Measurements from ENCODE around the gene NRARP.

Gene NRARP

GRCh38 chr9:137302449-137303150, 529 bp upstream of the NRARP start:
- H3K9me3 ChIP-seq (ENCODE audit: control insufficient read depth, insufficient read depth, low read length) = no peaks in the 10 kb centered on the region
- H3K27ac ChIP-seq (ENCODE audit: low read depth, low read length) = no peak overlapping the region
- H3K36me3 ChIP-seq (ENCODE audit: control insufficient read depth, low read length) = peaks cover 3% of the 10 kb centered on the region; the same call in 1 of the 2 replicates
- H3K4me2 ChIP-seq (ENCODE audit: low read length) = peak overlapping the region; percentile 69
- H3F3A ChIP-seq (ENCODE audit: control insufficient read depth, insufficient read depth) = peaks cover 12% of the 10 kb centered on the region
- peaks cover 29% of the 10 kb centered on the region for H3K27me3 ChIP-seq (ENCODE audit: control insufficient read depth, low read length)
- no peaks in the 10 kb centered on the region for H3K9me2 ChIP-seq (replicated peaks; ENCODE audit: control insufficient read depth, low read length)
- TF ChIP-seq EZH2phosphoT487 (IDR thresholded peaks at IDR 0.05; ENCODE audit: borderline replicate concordance, low read length) (no peak), CTCF (IDR thresholded peaks at IDR 0.05; ENCODE audit: low read depth, low read length, poor library complexity, severe bottlenecking) (peak; percentile 52)
- peaks cover 64% of the 10 kb centered on the region for H3K4me1 ChIP-seq (ENCODE audit: control insufficient read depth, low read length)
- peaks cover 17% of the 10 kb centered on the region for H3K79me2 ChIP-seq (ENCODE audit: control insufficient read depth, low read length)
- H3K4me3 ChIP-seq (ENCODE audit: low read length) = peak overlapping the region; percentile 56
- peaks cover 13% of the 10 kb centered on the region; the same call in 1 of the 2 replicates for H4K20me1 ChIP-seq (ENCODE audit: control insufficient read depth, insufficient read depth, low read depth, low read length)

GRCh38 chr9:137301081-137301947, 757 bp downstream of the NRARP start:
- Histone ChIP-seq H3F3A (ENCODE audit: control insufficient read depth, insufficient read depth) (peaks cover 12% of the 10 kb centered on the region), H3K4me3 (ENCODE audit: low read length) (peak overlapping the region; percentile 94), H3K79me2 (ENCODE audit: control insufficient read depth, low read length) (peaks cover 17% of the 10 kb centered on the region), H3K4me1 (ENCODE audit: control insufficient read depth, low read length) (peaks cover 66% of the 10 kb centered on the region), H3K36me3 (ENCODE audit: control insufficient read depth, low read length) (peaks cover 3% of the 10 kb centered on the region; the same call in 1 of the 2 replicates), H4K20me1 (ENCODE audit: control insufficient read depth, insufficient read depth, low read depth, low read length) (peaks cover 13% of the 10 kb centered on the region; the same call in 1 of the 2 replicates), H3K9me2 (replicated peaks; ENCODE audit: control insufficient read depth, low read length) (no peaks in the 10 kb centered on the region), H3K9me3 (ENCODE audit: control insufficient read depth, insufficient read depth, low read length) (no peaks in the 10 kb centered on the region), H3K27me3 (ENCODE audit: control insufficient read depth, low read length) (peaks cover 19% of the 10 kb centered on the region), H3K27ac (ENCODE audit: low read depth, low read length) (no peak overlapping the region), H3K4me2 (ENCODE audit: low read length) (peak overlapping the region; percentile 98)
- TF ChIP-seq CTCF (IDR thresholded peaks at IDR 0.05; ENCODE audit: low read depth, low read length, poor library complexity, severe bottlenecking) (no peak), EZH2phosphoT487 (IDR thresholded peaks at IDR 0.05; ENCODE audit: borderline replicate concordance, low read length) (no peak; the same call in 1 of the 2 replicates)

DNA sequence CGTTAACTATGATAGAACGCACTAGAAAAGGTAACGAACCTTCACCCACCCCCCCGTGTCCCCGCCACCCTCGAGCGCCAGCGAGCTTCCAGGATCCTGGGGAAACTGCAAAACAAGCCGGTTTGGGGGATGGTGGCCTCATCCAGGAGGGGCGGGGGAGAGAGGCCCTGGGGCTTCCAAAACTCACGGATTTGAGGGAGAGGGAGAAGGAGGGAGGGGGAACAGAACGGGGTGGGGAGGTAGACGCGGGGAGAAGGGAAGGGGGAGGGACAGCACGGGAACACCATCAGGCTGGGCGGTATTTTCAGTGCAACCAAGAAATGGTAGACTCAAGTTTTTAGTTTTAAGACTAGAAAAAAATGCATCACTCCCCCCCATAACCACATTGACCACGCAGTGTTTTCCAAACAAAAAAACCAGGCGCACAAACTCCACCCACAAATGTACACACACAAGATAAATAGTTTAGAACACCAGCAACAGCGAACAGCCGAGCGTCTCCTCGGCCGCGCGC, 1.4 kb downstream of the NRARP start:
- peaks cover 3% of the 10 kb centered on the region; the same call in 1 of the 2 replicates for H3K36me3 ChIP-seq (ENCODE audit: control insufficient read depth, low read length)
- H3K9me3 ChIP-seq (ENCODE audit: control insufficient read depth, insufficient read depth, low read length) = no peaks in the 10 kb centered on the region
- peaks cover 12% of the 10 kb centered on the region for H3F3A ChIP-seq (ENCODE audit: control insufficient read depth, insufficient read depth)
- peak overlapping the region; percentile 94 for H3K4me3 ChIP-seq (ENCODE audit: low read length)
- no peaks in the 10 kb centered on the region for H3K9me2 ChIP-seq (replicated peaks; ENCODE audit: control insufficient read depth, low read length)
- H3K4me2 ChIP-seq (ENCODE audit: low read length) = peak overlapping the region; percentile 98
- H3K4me1 ChIP-seq (ENCODE audit: control insufficient read depth, low read length) = peaks cover 63% of the 10 kb centered on the region
- H3K79me2 ChIP-seq (ENCODE audit: control insufficient read depth, low read length) = peaks cover 17% of the 10 kb centered on the region
- peaks cover 13% of the 10 kb centered on the region; the same call in 1 of the 2 replicates for H4K20me1 ChIP-seq (ENCODE audit: control insufficient read depth, insufficient read depth, low read depth, low read length)
- no peak overlapping the region for H3K27ac ChIP-seq (ENCODE audit: low read depth, low read length)
- TF ChIP-seq CTCF (IDR thresholded peaks at IDR 0.05; ENCODE audit: low read depth, low read length, poor library complexity, severe bottlenecking) (no peak), EZH2phosphoT487 (IDR thresholded peaks at IDR 0.05; ENCODE audit: borderline replicate concordance, low read length) (no peak)
- H3K27me3 ChIP-seq (ENCODE audit: control insufficient read depth, low read length) = peaks cover 12% of the 10 kb centered on the region
